ENCODE data around the gene MSH2. TPM values are rescaled to one million over a fixed set of nuclear protein-coding genes. Genes with fewer than 3 reads are reported as not detected.
"Not testable (repeated sequence)": the region's sequence is repeated elsewhere in the genome, so short reads cannot be mapped to it uniquely, and the experiment has no call there.

The MSH2 gene
- 31.2 TPM for polyA plus RNA-seq (2012; ENCODE audit: insufficient read depth, insufficient read length)

- DNase-seq (ENCODE audit: low read depth, low spot score) = peak; percentile 91
- peak within 1 kb of the TSS; percentile 71 for H3K4me3 ChIP-seq (ENCODE audit: low read length)
Measured at GRCh38 chr2:47402805-47403608, at the start of gene MSH2. MSH2 (plus strand) TSS chr2:47403156; CDS start chr2:47403192, 36 bp downstream.

GRCh38 chr2:47354013-47354847 is 48.7 kb upstream of the MSH2 start:
- no peak for DNase-seq (ENCODE audit: low read depth, low spot score)
- H3K4me3 ChIP-seq (ENCODE audit: low read length) = no peak overlapping the region

DNA sequence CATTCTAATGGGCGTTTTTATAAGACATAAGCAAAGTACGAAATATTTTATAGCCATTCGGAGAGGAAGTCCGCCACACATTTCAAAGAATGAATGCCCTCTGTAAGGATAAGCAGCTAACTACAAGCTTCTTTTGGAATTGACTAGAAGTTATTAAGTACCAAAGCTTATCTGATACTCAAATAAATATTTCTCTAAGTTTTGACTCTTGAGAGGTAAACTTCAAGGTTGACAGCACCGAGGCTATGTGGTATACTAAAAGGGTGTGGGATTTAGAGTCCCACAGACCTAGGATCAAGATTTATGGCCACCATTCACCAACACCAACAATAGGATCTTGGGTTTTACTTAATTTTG is 48.1 kb upstream of the MSH2 start:
- no peak overlapping the region for H3K4me3 ChIP-seq (ENCODE audit: low read length)
- no peak for DNase-seq (ENCODE audit: low read depth, low spot score)

GRCh38 chr2:47357483-47357882 is 45.5 kb upstream of the MSH2 start:
- no peak overlapping the region for H3K4me3 ChIP-seq (ENCODE audit: low read length)
- DNase-seq (ENCODE audit: low read depth, low spot score) = no peak

- no peak for DNase-seq (ENCODE audit: low read depth, low spot score)
- H3K4me3 ChIP-seq (ENCODE audit: low read length) = no peak overlapping the region
Measured at GRCh38 chr2:47359375-47359868, 43.5 kb upstream of the MSH2 start.

DNA sequence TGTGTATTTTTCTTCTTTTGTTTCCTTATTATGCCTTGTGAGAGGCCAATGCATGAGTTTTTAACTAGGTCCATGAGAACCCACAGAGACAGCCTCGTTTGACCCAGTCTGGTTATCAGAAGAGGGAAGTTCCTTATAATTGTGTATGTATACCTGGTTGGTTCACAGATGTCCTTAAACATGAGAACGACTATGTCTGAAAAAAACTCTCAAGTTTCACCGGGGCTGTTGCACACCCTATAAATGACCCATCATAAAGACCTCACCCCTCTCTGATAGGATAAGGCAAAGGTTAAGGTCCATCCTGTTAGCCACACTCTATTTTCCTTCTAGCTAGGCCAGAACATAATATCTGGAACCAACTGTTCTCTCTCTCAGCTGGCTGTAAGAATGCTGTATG is 42.7 kb upstream of the MSH2 start:
- no peak overlapping the region for H3K4me3 ChIP-seq (ENCODE audit: low read length)
- DNase-seq (ENCODE audit: low read depth, low spot score) = no peak

DNA sequence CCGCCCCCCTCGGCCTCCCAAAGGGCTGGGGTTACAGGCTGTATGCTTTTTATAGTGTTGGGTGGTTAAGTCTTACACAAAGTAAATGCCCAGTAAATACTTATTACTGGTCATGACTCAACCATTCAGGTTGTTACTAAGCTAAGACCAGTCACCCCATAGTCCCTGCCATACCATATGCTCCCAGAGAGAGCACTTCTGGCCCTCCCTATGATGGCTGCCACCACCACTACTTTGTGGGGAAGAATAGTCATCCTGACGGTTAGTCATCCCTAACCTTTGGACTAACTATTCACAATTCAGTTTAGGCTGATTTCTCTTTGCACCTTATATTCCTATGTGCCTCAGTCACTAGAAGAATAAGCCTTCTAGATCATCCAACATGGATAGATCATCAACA is 42.0 kb upstream of the MSH2 start:
- DNase-seq (ENCODE audit: low read depth, low spot score) = no peak
- no peak overlapping the region for H3K4me3 ChIP-seq (ENCODE audit: low read length)

DNA sequence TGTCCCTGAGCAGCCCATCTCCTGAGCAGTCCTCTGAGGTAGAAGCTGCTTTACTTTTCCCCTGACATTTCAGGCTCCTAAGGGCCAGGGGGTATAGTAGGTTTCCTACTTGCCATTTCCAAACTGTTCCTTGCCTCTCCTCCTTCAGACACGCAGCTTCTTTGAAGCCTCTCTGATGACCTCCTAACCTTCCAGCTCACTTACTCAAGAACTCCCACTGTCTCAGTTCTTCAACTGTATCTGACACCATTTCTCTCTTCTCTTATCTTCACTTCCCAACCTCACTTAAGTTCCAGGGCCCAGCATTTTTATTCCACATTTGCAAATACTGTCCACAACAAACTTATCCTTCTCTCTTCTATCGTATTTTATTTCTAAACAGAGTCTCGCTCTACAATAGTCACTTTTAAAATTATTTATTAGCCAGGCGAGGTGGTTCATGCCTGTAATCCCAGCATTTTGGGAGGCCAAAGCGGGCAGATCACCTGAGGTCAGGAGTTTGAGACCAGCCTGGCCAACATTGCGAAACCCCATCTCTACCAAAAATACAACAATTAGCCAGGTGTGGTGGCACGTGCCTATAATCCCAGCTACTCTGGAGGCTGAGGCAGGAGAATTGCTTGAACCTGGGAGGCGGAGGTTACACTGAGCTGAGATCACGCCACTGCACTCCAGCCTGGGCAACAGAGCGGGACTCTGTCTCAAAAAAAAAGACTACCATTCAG is 41.3 kb upstream of the MSH2 start:
- not testable (repeated sequence) for H3K4me3 ChIP-seq (ENCODE audit: low read length); DNase-seq (ENCODE audit: low read depth, low spot score)

DNA sequence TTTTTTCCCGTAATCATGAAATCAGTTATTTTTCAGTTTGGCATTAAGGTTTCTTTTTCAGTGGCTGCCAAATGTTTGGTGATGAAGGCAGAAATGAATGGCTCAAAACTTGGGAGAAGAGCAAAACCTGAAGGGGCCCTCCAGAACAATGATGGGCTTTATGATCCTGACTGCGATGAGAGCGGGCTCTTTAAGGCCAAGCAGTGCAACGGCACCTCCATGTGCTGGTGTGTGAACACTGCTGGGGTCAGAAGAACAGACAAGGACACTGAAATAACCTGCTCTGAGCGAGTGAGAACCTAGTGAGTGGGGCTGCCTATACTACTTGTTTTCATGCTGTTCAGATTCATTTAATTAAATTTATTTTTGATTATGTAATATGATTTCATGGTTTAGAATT is 29.2 kb upstream of the MSH2 start:
- H3K4me3 ChIP-seq (ENCODE audit: low read length) = no peak overlapping the region
- DNase-seq (ENCODE audit: low read depth, low spot score) = no peak

DNA sequence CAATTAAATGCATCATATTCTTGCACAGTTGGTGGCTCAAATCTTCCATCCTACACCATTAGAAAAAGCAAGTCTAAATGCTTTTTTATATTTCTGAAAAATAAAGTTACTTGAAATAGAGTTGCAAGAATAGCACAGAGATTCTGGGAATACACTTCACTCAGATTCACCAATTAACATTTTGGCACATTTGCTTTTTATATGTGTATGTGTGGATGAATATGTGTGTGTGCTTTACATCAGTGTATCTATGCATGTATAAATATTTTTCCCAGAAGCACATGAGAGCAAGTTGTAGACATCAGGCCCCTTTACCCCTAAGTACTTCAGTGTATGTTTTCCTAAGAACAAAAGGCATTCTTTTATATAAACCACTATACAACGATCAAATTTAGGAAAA is 27.6 kb upstream of the MSH2 start:
- no peak overlapping the region for H3K4me3 ChIP-seq (ENCODE audit: low read length)
- DNase-seq (ENCODE audit: low read depth, low spot score) = no peak

DNA sequence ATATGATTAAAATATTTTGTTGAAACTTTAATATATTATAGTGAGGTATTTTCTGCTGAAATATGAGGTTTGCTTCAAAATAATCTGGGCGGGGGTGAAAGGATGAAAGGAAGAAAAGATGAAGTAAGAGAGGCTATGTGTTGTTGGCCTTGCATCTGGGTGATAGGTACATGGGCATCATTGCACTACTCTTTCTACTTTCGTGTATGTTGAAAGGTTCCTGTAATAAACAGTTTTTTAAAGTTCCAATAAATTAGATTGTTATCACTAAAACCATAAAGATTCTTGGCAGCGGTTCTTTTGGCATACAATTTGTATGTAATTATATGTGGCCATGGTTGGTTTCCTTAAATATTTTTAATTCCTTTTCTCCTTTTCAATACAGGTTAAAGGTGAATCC is 23.6 kb upstream of the MSH2 start:
- no peak overlapping the region for H3K4me3 ChIP-seq (ENCODE audit: low read length)

GRCh38 chr2:47381408-47381807 is 21.5 kb upstream of the MSH2 start:
- DNase-seq (ENCODE audit: low read depth, low spot score) = no peak
- no peak overlapping the region for H3K4me3 ChIP-seq (ENCODE audit: low read length)

More for the DNA sequence above, 23.6 kb upstream of the MSH2 start:
- DNase-seq (ENCODE audit: low read depth, low spot score) = no peak

- no peak overlapping the region for H3K4me3 ChIP-seq (ENCODE audit: low read length)
- no peak for DNase-seq (ENCODE audit: low read depth, low spot score)
Measured at GRCh38 chr2:47386551-47386950, 16.4 kb upstream of the MSH2 start.

DNA sequence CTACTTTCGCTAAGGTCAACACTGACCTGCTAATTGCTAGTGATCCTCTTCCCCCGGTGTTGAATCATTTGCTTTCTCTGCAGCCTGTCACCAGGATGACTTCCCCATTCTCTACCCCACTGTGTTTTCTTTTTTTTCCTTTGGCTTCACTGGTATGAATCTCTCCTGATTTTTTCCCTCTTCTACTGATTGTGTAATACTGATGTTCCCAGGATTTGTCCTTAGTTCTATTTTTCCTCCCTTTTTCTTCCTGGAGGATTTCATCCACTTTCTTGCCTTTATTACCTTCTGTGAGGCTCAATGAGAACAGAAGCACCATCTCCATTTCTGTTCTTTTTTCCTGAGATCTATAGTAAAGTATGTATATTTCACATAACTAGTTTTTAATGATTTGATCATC is 14.1 kb upstream of the MSH2 start:
- no peak for DNase-seq (ENCODE audit: low read depth, low spot score)
- H3K4me3 ChIP-seq (ENCODE audit: low read length) = no peak overlapping the region

DNA sequence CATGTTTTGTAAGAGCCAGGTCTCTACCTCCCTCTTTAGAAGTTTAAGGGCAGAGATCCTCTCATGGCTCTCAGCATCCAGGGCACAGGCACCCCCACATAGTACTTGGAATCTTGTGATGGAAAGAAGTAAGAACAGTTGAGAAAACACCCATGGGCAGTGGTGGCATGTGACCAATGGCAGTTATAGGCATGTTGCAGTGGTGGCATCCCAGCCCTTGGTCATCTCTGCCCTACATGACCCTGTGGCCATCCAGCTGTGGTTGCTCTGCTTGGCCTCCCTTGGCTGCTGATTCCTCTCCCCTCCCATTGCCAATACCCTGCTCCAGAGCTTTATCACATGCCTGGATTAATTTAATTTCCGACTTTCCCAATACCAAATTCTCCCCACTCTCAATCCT is 13.3 kb upstream of the MSH2 start:
- no peak overlapping the region for H3K4me3 ChIP-seq (ENCODE audit: low read length)
- DNase-seq (ENCODE audit: low read depth, low spot score) = no peak

DNA sequence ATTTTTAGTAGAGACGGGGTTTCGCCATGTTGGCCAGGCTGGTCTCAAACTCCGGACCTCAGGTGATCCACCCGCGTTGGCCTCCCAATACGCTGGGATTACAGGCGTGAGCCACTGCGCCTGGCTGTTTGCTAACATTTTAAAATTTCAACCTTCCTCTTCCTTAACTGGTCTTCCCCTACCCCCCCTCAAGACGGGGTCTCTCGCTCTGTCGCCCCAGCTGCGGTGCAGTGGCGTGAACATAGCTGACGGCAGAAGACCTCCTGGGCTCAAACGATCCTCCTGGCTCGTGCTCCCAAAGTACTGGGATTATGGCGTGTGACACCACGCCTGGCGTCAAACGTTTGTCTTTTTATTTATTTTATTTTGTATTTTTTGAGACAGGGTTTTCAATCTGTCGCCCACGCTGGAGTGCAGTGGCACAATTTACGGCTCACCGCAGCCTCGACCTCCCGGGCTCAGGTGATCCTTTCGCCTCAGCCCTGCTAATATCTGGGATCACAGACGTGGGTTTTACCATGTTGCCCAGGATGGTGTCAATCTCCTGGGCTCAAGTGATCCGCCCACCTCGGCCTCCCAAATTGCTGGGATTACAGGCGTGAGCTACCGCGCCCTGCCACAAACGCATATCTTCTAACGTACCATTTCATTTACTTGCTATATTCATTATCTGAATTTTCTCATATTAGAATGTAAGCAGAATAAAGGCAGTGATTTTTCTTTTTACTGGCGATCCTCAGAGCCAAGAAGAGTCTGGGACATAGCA is 984 bp upstream of the MSH2 start:
- H3K4me3 ChIP-seq (ENCODE audit: low read length) = peak overlapping the region; percentile 48
- no peak for DNase-seq (ENCODE audit: low read depth, low spot score)

GRCh38 chr2:47402555-47402804 is 476 bp upstream of the MSH2 start:
- DNase-seq (ENCODE audit: low read depth, low spot score) = no peak
- peak overlapping the region; percentile 48 for H3K4me3 ChIP-seq (ENCODE audit: low read length)

GRCh38 chr2:47403609-47404193 is 745 bp downstream of the MSH2 start:
- no peak for DNase-seq (ENCODE audit: low read depth, low spot score)
- H3K4me3 ChIP-seq (ENCODE audit: low read length) = peak overlapping the region; percentile 71

GRCh38 chr2:47404356-47404755 is 1.4 kb downstream of the MSH2 start:
- no peak for DNase-seq (ENCODE audit: low read depth, low spot score)
- peak overlapping the region; percentile 71 for H3K4me3 ChIP-seq (ENCODE audit: low read length)
